ENCODE results near the gene CNDP1. TPM values are rescaled to one million over a fixed set of nuclear protein-coding genes. Genes with fewer than 3 reads are reported as not detected.

CNDP1 gene
- total RNA-seq, 1 donor from 2014 or later = not detected

GRCh38 chr18:74516271-74517235 is 17.7 kb upstream of the CNDP1 start:
- H3K27me3 Mint-ChIP-seq (ENCODE audit: unreplicated experiment) = peaks cover 6% of the 10 kb centered on the region
- peaks cover 55% of the 10 kb centered on the region for H3K36me3 Mint-ChIP-seq (ENCODE audit: low read depth, unreplicated experiment)
- DNase-seq (ENCODE audit: low spot score) = no peak
- H3K4me1 Mint-ChIP-seq (ENCODE audit: unreplicated experiment) = no peaks in the 10 kb centered on the region
- TF ChIP-seq CTCF (IDR thresholded peaks at IDR 0.05; ENCODE audit: unreplicated experiment) = no peak
- H3K9me3 Mint-ChIP-seq (ENCODE audit: unreplicated experiment) = peaks cover 4% of the 10 kb centered on the region
- no peak overlapping the region for H3K4me3 Mint-ChIP-seq (ENCODE audit: unreplicated experiment)
- no peak overlapping the region for H3K27ac Mint-ChIP-seq (ENCODE audit: unreplicated experiment)

- no peak for TF ChIP-seq CTCF (IDR thresholded peaks at IDR 0.05; ENCODE audit: unreplicated experiment)
- Mint-ChIP-seq H3K4me3 (ENCODE audit: unreplicated experiment) (no peak overlapping the region), H3K9me3 (ENCODE audit: unreplicated experiment) (peaks cover 4% of the 10 kb centered on the region), H3K27ac (ENCODE audit: unreplicated experiment) (no peak overlapping the region), H3K4me1 (ENCODE audit: unreplicated experiment) (no peaks in the 10 kb centered on the region), H3K27me3 (ENCODE audit: unreplicated experiment) (peaks cover 7% of the 10 kb centered on the region), H3K36me3 (ENCODE audit: low read depth, unreplicated experiment) (peaks cover 61% of the 10 kb centered on the region)
- DNase-seq (ENCODE audit: low spot score) = no peak
Measured at GRCh38 chr18:74517236-74517630, 17.1 kb upstream of the CNDP1 start.

GRCh38 chr18:74518456-74519295 is 15.6 kb upstream of the CNDP1 start:
- no peak overlapping the region for H3K27ac Mint-ChIP-seq (ENCODE audit: unreplicated experiment)

GRCh38 chr18:74519320-74520095 is 14.8 kb upstream of the CNDP1 start:
- TF ChIP-seq CTCF (IDR thresholded peaks at IDR 0.05; ENCODE audit: unreplicated experiment) = no peak
- no peak overlapping the region for H3K4me3 Mint-ChIP-seq (ENCODE audit: unreplicated experiment)
- no peaks in the 10 kb centered on the region for H3K4me1 Mint-ChIP-seq (ENCODE audit: unreplicated experiment)
- peaks cover 60% of the 10 kb centered on the region for H3K36me3 Mint-ChIP-seq (ENCODE audit: low read depth, unreplicated experiment)
- peaks cover 6% of the 10 kb centered on the region for H3K27me3 Mint-ChIP-seq (ENCODE audit: unreplicated experiment)
- H3K9me3 Mint-ChIP-seq (ENCODE audit: unreplicated experiment) = no peaks in the 10 kb centered on the region
- H3K27ac Mint-ChIP-seq (ENCODE audit: unreplicated experiment) = no peak overlapping the region
- no peak for DNase-seq (ENCODE audit: low spot score)

More at GRCh38 chr18:74518456-74519295, 15.6 kb upstream of the CNDP1 start:
- no peak overlapping the region for H3K4me3 Mint-ChIP-seq (ENCODE audit: unreplicated experiment)
- DNase-seq (ENCODE audit: low spot score) = no peak
- peaks cover 6% of the 10 kb centered on the region for H3K27me3 Mint-ChIP-seq (ENCODE audit: unreplicated experiment)
- no peak for TF ChIP-seq CTCF (IDR thresholded peaks at IDR 0.05; ENCODE audit: unreplicated experiment)
- no peaks in the 10 kb centered on the region for H3K4me1 Mint-ChIP-seq (ENCODE audit: unreplicated experiment)
- peaks cover 60% of the 10 kb centered on the region for H3K36me3 Mint-ChIP-seq (ENCODE audit: low read depth, unreplicated experiment)
- no peaks in the 10 kb centered on the region for H3K9me3 Mint-ChIP-seq (ENCODE audit: unreplicated experiment)

Measured in endothelial cell (in vitro differentiated cells).